PFSK-1 (cell line): ENCODE measurements around the gene RNU2-1.

Source experiments
- TAF1 ChIP-seq: IDR thresholded peaks from 2 replicates; pipeline ENCODE4 v1.6.1; 2012; ENCODE audit warnings: low read length, control low read depth, borderline replicate concordance; ENCODE audit not compliant: insufficient read depth
- TF ChIP-seq, protein P1 (sequence below), 2 experiments: IDR thresholded peaks; 2 replicates each; pipeline versions ENCODE4 v1.6.1 to v1.8.0; 2011 to 2012; ENCODE audit warnings: low read depth in 2 of 2, low read length in 2 of 2, control low read depth in 1 of 2, inconsistent platforms in 1 of 2, mild to moderate bottlenecking in 1 of 2, moderate library complexity in 1 of 2; ENCODE audit not compliant: insufficient read depth in 1 of 2

DNA sequence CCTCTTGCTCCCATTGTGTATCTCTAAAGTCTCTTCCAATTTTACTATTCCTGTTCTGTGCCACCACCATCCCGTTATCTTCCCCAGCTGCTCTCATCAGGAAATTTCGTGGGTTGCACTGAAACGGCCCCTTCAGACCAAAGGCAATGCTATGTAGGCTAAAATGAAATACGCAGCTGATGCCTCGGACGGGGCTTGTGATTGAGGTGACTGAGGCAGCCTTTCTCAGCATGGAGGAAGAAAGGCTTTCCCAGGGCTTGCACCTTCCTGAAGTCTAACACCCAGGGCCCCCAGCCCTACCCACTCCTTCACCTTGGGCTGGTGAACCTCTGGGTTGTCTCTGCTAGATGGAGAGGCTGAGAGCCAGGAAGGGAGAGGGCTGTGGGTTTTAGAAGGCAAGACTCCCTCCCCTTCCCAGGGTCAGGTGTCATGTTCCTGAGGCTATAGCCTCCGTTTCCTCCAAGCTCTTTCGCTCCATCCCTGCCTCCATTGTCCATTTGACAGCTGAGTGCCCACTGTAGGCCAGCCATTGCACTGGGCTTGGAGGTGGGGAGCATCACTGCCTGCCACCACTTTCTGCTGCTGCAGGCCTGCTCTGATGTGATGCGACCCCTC is 13.2 kb downstream of the RNU2-1 start:
- TF ChIP-seq, protein P1, sequence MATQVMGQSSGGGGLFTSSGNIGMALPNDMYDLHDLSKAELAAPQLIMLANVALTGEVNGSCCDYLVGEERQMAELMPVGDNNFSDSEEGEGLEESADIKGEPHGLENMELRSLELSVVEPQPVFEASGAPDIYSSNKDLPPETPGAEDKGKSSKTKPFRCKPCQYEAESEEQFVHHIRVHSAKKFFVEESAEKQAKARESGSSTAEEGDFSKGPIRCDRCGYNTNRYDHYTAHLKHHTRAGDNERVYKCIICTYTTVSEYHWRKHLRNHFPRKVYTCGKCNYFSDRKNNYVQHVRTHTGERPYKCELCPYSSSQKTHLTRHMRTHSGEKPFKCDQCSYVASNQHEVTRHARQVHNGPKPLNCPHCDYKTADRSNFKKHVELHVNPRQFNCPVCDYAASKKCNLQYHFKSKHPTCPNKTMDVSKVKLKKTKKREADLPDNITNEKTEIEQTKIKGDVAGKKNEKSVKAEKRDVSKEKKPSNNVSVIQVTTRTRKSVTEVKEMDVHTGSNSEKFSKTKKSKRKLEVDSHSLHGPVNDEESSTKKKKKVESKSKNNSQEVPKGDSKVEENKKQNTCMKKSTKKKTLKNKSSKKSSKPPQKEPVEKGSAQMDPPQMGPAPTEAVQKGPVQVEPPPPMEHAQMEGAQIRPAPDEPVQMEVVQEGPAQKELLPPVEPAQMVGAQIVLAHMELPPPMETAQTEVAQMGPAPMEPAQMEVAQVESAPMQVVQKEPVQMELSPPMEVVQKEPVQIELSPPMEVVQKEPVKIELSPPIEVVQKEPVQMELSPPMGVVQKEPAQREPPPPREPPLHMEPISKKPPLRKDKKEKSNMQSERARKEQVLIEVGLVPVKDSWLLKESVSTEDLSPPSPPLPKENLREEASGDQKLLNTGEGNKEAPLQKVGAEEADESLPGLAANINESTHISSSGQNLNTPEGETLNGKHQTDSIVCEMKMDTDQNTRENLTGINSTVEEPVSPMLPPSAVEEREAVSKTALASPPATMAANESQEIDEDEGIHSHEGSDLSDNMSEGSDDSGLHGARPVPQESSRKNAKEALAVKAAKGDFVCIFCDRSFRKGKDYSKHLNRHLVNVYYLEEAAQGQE (IDR thresholded peaks at IDR 0.05; ENCODE audit: insufficient read depth in 1 of 2, low read depth in 2 of 2, low read length in 2 of 2), result no peak
- no peak for TF ChIP-seq TAF1
